Stimulated activated CD8-positive, alpha-beta memory T cell treated with anti-CD3 and anti-CD28 coated beads, Interleukin-12 subunit alpha, Interleukin-12 subunit beta, amount 100 ng/mL, for 24 hours (primary cell): ENCODE results near the gene CPNE1.
"Not testable (repeated sequence)": the region's sequence is repeated elsewhere in the genome, so short reads cannot be mapped to it uniquely, and the experiment has no call there.

Experiments
- DNase-seq: peaks from one replicate; pipeline ENCODE4 v3.0.0-alpha.2; 2020; ENCODE audit errors: extremely low read depth

Gene CPNE1

GRCh38 chr20:35664466-35665206 lies at the start of gene CPNE1, which contains the start of gene RBM12:
Gene CPNE1, minus strand, starts transcription at chr20:35664900. Its CDS starts 31,977 bp downstream, at chr20:35632923.
Gene RBM12, minus strand, starts transcription at chr20:35664900. Its CDS starts 9,578 bp downstream, at chr20:35655322.
- DNase-seq, result peak; percentile 75

DNA sequence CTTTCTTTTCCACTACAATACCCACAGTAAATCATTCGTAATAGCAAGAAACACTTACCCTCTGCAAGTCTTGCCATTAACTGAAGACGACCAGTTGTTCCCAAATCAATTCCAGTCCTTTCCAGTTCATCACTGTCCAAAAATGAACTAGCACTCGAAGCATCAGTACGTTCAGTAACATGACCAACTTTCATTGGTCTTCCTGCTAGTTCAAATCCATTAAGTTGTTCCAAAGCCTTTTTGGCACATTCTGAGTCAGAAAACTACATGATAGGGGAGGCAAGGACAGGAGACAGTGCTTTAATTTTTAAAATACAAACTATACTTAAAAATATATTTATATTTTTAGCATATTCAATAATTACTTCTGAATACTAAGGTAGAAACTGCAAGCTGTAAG lies 49.4 kb upstream of the CPNE1 start:
- DNase-seq, result no peak

DNA sequence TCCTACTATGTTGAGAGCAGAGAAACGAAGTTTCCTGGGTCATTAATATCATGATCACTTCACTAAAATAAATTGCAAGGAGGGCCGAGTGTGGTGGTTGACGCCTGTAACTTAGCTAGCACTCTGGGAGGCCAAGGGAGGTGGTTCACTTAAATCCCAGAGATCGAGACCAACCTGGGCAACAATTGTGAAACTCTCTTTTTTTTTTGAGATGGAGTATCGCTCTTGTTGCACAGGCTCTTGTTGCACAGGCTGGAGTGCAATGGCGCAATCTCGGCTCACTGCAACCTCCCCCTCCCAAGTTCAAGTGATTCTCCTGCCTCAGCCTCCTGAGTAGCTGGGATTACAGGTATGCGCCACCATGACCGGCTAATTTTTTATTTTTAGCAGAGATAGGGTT lies 48.4 kb upstream of the CPNE1 start:
- not testable (repeated sequence) for DNase-seq

DNA sequence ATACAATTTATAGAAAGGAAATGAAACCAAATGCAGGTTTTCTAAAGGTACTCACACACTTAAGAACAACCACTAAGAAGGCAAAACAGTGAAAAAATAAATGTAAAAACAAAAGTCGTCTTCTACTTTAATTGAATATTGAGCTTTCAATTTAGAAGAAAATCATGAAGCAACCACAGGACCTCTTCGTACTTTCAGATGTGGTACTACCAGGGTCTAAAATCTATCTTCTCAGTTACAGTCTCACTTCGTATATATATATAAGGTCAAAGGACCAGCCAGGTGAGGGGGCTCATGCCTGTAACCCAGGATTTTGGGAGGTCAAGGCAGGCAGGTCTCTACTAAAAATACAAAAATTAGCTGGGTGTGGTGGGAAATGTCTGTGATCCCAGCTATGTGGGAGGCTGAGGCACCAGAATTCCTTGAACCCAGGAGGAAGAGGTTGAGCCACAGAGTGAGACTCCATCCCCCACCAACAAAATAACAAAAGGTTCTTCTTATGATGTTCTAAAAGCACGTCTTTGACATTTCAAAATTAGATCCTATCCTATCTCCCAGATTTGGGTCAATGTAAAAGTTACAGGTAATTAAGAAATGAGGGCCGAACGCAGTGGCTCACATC lies 47.0 kb upstream of the CPNE1 start:
- DNase-seq, result no peak

- no peak for DNase-seq
Measured at GRCh38 chr20:35710884-35711587, 46.3 kb upstream of the CPNE1 start.

DNA sequence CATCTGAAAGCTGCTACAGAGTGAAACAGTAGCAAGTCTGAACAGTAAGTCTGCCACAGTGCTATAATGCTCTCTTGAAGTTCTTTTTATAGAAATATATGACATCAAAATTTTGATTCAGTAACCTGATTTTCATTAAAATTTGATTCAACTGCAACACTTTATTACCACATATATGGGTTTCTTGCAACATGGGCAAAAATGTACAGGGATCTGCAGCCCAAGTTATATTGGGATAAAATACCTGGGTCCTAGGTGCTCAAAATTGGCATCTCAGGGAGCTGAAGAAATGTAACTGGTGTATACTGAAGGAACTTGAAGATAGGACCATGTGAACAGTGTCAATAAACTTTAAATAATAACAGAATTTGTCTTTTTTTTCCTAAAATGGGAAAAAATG lies 45.3 kb upstream of the CPNE1 start:
- no peak for DNase-seq

GRCh38 chr20:35709259-35709658 lies 44.6 kb upstream of the CPNE1 start:
- DNase-seq, result no peak

DNA sequence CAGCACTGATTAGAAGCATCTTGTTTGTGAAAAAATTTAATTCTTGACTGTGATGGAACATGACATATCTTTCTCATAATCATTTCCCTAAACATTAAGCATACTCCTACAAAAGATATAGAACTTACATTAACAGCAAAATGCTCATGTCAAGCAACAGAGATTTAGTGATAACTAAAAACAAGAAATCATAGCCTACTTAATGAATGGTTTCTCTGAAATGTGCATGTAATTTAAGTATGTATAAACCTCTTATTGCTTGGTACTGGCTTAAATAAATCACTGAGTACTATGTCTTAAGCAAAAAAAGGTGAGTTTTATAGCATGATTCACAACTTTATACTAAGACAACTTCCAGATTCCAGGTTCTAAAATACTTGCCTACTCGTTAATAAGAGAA lies 43.8 kb upstream of the CPNE1 start:
- DNase-seq, result no peak

GRCh38 chr20:35706591-35707529 lies 42.2 kb upstream of the CPNE1 start:
- not testable (repeated sequence) for DNase-seq

DNA sequence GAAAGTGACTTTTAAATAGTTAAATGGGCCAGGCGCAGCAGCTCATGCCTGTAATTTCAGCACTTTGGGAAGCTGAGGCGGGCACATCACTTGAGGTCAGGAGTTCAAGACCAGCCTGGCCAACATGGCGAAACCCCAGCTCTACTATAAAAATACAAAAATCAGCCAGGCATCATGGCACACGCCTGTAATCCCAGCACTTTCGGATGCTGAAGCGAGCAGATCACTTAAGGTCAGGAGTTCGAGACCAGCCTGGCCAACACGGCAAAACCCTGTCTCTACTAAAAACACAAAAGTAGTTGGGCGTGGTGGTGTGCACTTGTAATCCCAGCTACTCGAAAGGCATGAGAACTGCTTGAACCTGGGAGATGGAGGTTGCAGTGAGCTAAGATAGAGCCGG lies 41.2 kb upstream of the CPNE1 start:
- not testable (repeated sequence) for DNase-seq

DNA sequence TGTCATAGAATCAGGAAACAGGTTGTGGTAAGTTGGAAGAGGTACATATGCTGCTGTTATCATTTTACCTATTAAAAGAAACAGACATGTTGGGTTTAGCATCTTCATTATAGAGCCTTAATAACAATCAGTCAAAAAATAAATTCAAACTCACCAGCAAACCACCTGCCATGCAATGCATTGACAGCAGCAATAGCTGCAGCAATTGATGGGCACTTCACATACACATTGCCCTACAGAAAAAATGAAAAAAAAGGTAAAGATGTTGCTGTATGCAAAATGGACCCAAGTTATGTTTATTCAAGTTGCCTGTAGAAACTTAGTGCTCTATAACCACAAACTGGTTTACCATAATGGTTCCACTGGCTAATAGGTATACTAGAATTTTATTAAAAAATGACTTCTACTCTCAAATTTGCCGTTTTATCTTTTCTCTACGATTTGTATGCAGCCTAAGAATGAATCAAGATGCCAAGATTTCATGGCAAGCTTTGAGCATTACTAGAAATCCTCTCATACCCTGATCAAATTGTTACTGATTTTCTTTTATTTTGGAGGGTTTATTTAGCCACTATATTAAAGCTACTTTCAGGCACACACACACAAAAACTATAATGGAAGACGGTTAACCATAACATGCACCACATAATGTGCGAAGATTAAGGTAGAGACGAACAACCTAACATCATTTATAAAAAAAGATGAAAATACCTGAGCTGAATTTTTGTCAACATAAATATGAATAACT lies 40.0 kb upstream of the CPNE1 start:
- DNase-seq, result no peak

- no peak for DNase-seq
Measured at GRCh38 chr20:35702824-35703695, 38.4 kb upstream of the CPNE1 start.

GRCh38 chr20:35702051-35702823 lies 37.5 kb upstream of the CPNE1 start:
- no peak for DNase-seq

GRCh38 chr20:35700625-35701148 lies 36.0 kb upstream of the CPNE1 start:
- no peak for DNase-seq

- DNase-seq, result no peak
Measured at GRCh38 chr20:35699957-35700624, 35.4 kb upstream of the CPNE1 start.

- peak; percentile 67 for DNase-seq
Measured at GRCh38 chr20:35699127-35699956, 34.6 kb upstream of the CPNE1 start, which contains the start of the genes NFS1 and ROMO1. Gene NFS1, minus strand, starts transcription at chr20:35699352. Its CDS starts 64 bp downstream, at chr20:35699288. Gene ROMO1, plus strand, starts transcription at chr20:35699405. Its CDS starts 228 bp downstream, at chr20:35699633.
